GM18951 (cell line): ENCODE results near the gene GPR143.
"Not testable (repeated sequence)": the region's sequence is repeated elsewhere in the genome, so short reads cannot be mapped to it uniquely, and the experiment has no call there.

ENCODE experiments used
- POLR2A ChIP-seq: IDR thresholded peaks from 4 replicates; pipeline ENCODE4 v1.6.1; 2011; ENCODE audit warnings: mild to moderate bottlenecking; ENCODE audit not compliant: insufficient read length, insufficient read depth; ENCODE audit errors: extremely low read depth
- in situ Hi-C: fragments of 300-500 bp; cut with MboI; formaldehyde crosslinking; loops from one replicate; pipeline ENCODE4 v1.12.0; 2022; ENCODE audit warnings: low sequenced_read_pairs, mixed read lengths, inconsistent platforms; ENCODE audit not compliant: unreplicated experiment

Gene GPR143

GRCh38 chrX:9785944-9786797 lies 20.5 kb upstream of the GPR143 start, which contains the start of gene SHROOM2:
TSS of gene SHROOM2 (plus strand) at chrX:9786429. CDS start at chrX:9786546, 117 bp downstream.
- in situ Hi-C loops: no loop called here
- no peak for TF ChIP-seq POLR2A

GRCh38 chrX:9785254-9785943 lies 19.8 kb upstream of the GPR143 start:
- in situ Hi-C loops: no loop called here
- TF ChIP-seq POLR2A: no peak

GRCh38 chrX:9784332-9784731 lies 18.7 kb upstream of the GPR143 start:
- TF ChIP-seq POLR2A: no peak
- in situ Hi-C loops: no loop called here

- no peak for TF ChIP-seq POLR2A
- in situ Hi-C loops: no loop called here
These were observed 16.3 kb upstream of the GPR143 start for GRCh38 chrX:9781941-9782340.

GRCh38 chrX:9775930-9776329 lies 10.3 kb upstream of the GPR143 start:
- no peak for TF ChIP-seq POLR2A
- in situ Hi-C loops: no loop called here

- no peak for TF ChIP-seq POLR2A
- in situ Hi-C loops: no loop called here
These were observed 7.3 kb upstream of the GPR143 start for GRCh38 chrX:9772943-9773342.

GRCh38 chrX:9770319-9770718 lies 4.7 kb upstream of the GPR143 start:
- no peak for TF ChIP-seq POLR2A
- in situ Hi-C loops: no loop called here

GRCh38 chrX:9768321-9768839 lies 2.7 kb upstream of the GPR143 start:
- in situ Hi-C loops: not testable (repeated sequence)

GRCh38 chrX:9767375-9767774 lies 1.7 kb upstream of the GPR143 start:
- no peak for TF ChIP-seq POLR2A

GRCh38 chrX:9765072-9765736 lies 443 bp downstream of the GPR143 start:
- TF ChIP-seq POLR2A: no peak
- in situ Hi-C loops: no loop called here

More at GRCh38 chrX:9767375-9767774, 1.7 kb upstream of the GPR143 start:
- in situ Hi-C loops: no loop called here

- TF ChIP-seq POLR2A: no peak
- in situ Hi-C loops: no loop called here
These were observed 6.3 kb downstream of the GPR143 start for GRCh38 chrX:9759337-9759736.

GRCh38 chrX:9758021-9758638 lies 7.5 kb downstream of the GPR143 start:
- TF ChIP-seq POLR2A: no peak
- in situ Hi-C loops: no loop called here

GRCh38 chrX:9757366-9757765 lies 8.3 kb downstream of the GPR143 start:
- TF ChIP-seq POLR2A: no peak
- in situ Hi-C loops: no loop called here

GRCh38 chrX:9749146-9749692 lies 16.4 kb downstream of the GPR143 start:
- in situ Hi-C loops: no loop called here
- no peak for TF ChIP-seq POLR2A
